Astrocyte (in vitro differentiated cells and primary cell): Measurements from ENCODE around the gene FUT1. TPM values are rescaled to one million over a fixed set of nuclear protein-coding genes. Genes with fewer than 3 reads are reported as not detected.
A peak's percentile ranks its signal among the peaks of the same experiment; 100 is the strongest.

Source experiments
- DNase-seq: peaks from one replicate; pipeline ENCODE4 v3.0.0-alpha.2; 2010; ENCODE audit warnings: low read depth
- FAIRE-seq: peaks from 2 replicates; lab custom pipeline; 2011; peaks lifted over from hg19 to GRCh38; lab: Jason Lieb, UNC
- H2AFZ ChIP-seq: 2 replicates; pipeline ENCODE4 v1.6.0; 2012; ENCODE audit warnings: low read depth, low read length, inconsistent platforms
- H3K27ac ChIP-seq: 2 replicates; pipeline ENCODE4 v1.5.1; 2011; ENCODE audit warnings: low read depth, low read length, inconsistent platforms
- H3K27me3 ChIP-seq: 2 replicates; pipeline ENCODE4 v1.6.0; 2011; ENCODE audit warnings: low read length, inconsistent platforms; ENCODE audit not compliant: insufficient read depth
- H3K36me3 ChIP-seq: 2 replicates; pipeline ENCODE4 v1.5.1; 2011; ENCODE audit warnings: low read length, inconsistent platforms; ENCODE audit not compliant: insufficient read depth
- H3K4me1 ChIP-seq: 2 replicates; pipeline ENCODE4 v1.5.1; 2011; ENCODE audit warnings: low read length, inconsistent platforms; ENCODE audit not compliant: insufficient read depth
- H3K4me2 ChIP-seq: 2 replicates; pipeline ENCODE4 v1.6.0; 2012; ENCODE audit warnings: low read length, inconsistent platforms
- H3K4me3 ChIP-seq: 2 replicates; pipeline ENCODE4 v1.5.1; 2011; ENCODE audit warnings: low read depth, mild to moderate bottlenecking, low read length, inconsistent platforms; ENCODE audit not compliant: insufficient read depth
- H3K79me2 ChIP-seq: 2 replicates; pipeline ENCODE4 v1.6.0; 2012; ENCODE audit warnings: mild to moderate bottlenecking, low read length, inconsistent platforms; ENCODE audit not compliant: insufficient read depth
- H3K9ac ChIP-seq: 2 replicates; pipeline ENCODE4 v1.6.0; 2012; ENCODE audit warnings: mild to moderate bottlenecking, low read length, inconsistent platforms
- H3K9me3 ChIP-seq: 2 replicates; pipeline ENCODE4 v1.5.1; 2012; ENCODE audit warnings: low read depth, mild to moderate bottlenecking, low read length, inconsistent platforms; ENCODE audit not compliant: insufficient read depth
- H4K20me1 ChIP-seq: 2 replicates; pipeline ENCODE4 v1.6.0; 2012; ENCODE audit warnings: low read length, inconsistent platforms; ENCODE audit not compliant: insufficient read depth
- H3K27ac Mint-ChIP-seq: one replicate; pipeline ENCODE4 v1.8.0; 2021; ENCODE audit warnings: mild to moderate bottlenecking, mixed read lengths; ENCODE audit not compliant: unreplicated experiment
- H3K27me3 Mint-ChIP-seq: one replicate; pipeline ENCODE4 v1.8.0; 2021; ENCODE audit warnings: low read depth, mixed read lengths; ENCODE audit not compliant: unreplicated experiment
- H3K36me3 Mint-ChIP-seq: one replicate; pipeline ENCODE4 v1.8.0; 2021; ENCODE audit warnings: low read depth, mixed read lengths; ENCODE audit not compliant: unreplicated experiment
- H3K4me1 Mint-ChIP-seq: one replicate; pipeline ENCODE4 v1.8.0; 2021; ENCODE audit warnings: low read depth, mixed read lengths; ENCODE audit not compliant: unreplicated experiment
- H3K4me3 Mint-ChIP-seq: one replicate; pipeline ENCODE4 v1.8.0; 2021; ENCODE audit warnings: mild to moderate bottlenecking, moderate library complexity, mixed read lengths; ENCODE audit not compliant: unreplicated experiment
- H3K9me3 Mint-ChIP-seq: one replicate; pipeline ENCODE4 v1.8.0; 2021; ENCODE audit warnings: mild to moderate bottlenecking, mixed read lengths; ENCODE audit not compliant: unreplicated experiment
- CTCF ChIP-seq: IDR thresholded peaks from 2 replicates; pipeline ENCODE4 v1.5.1; 2011; ENCODE audit warnings: low read depth, mild to moderate bottlenecking, inconsistent platforms, low read length, moderate library complexity; ENCODE audit not compliant: insufficient read depth
- EZH2 ChIP-seq: IDR thresholded peaks from 2 replicates; pipeline ENCODE4 v1.6.1; 2012; ENCODE audit warnings: mild to moderate bottlenecking, low read length, inconsistent platforms; ENCODE audit not compliant: insufficient read depth
- total RNA-seq: library from RNA; stranded (reverse); gene quantifications from 2 replicates; pipeline ENCODE4 v1.2.1, GENCODE V29; 2021

Gene FUT1
- total RNA-seq, 1 donor from 2014 or later = 0.91 TPM

GRCh38 chr19:48702701-48703100 lies 49.7 kb downstream of the FUT1 start:
- DNase-seq (no peak), FAIRE-seq (no peak)
- Histone ChIP-seq H3K9me3 (no peaks in the 10 kb centered on the region), H3K4me3 (no peak overlapping the region), H3K4me2 (no peak overlapping the region), H3K79me2 (no peaks in the 10 kb centered on the region), H2AFZ (no peak overlapping the region), H3K4me1 (peaks cover 9% of the 10 kb centered on the region), H4K20me1 (no peaks in the 10 kb centered on the region), H3K9ac (no peak overlapping the region), H3K36me3 (no peaks in the 10 kb centered on the region), H3K27ac (no peak overlapping the region), H3K27me3 (no peaks in the 10 kb centered on the region)
- Mint-ChIP-seq H3K36me3 (peaks cover 17% of the 10 kb centered on the region), H3K4me1 (peaks cover 1% of the 10 kb centered on the region), H3K9me3 (no peaks in the 10 kb centered on the region), H3K27me3 (peaks cover 2% of the 10 kb centered on the region), H3K4me3 (no peak overlapping the region), H3K27ac (no peak overlapping the region)
- TF ChIP-seq CTCF (no peak), EZH2 (no peak)

- DNase-seq (peak; percentile 63), FAIRE-seq (no peak)
- Histone ChIP-seq H3K79me2 (no peaks in the 10 kb centered on the region), H3K27ac (no peak overlapping the region), H3K4me3 (no peak overlapping the region), H4K20me1 (no peaks in the 10 kb centered on the region), H3K4me1 (peaks cover 12% of the 10 kb centered on the region), H3K27me3 (no peaks in the 10 kb centered on the region), H3K4me2 (peak overlapping the region; percentile 17), H3K9ac (peak overlapping the region; percentile 18), H3K36me3 (no peaks in the 10 kb centered on the region), H3K9me3 (no peaks in the 10 kb centered on the region), H2AFZ (peak overlapping the region; percentile 5)
- no peak overlapping the region for H3K4me3 Mint-ChIP-seq
- TF ChIP-seq CTCF (no peak), EZH2 (no peak)
- H3K9me3 Mint-ChIP-seq = no peaks in the 10 kb centered on the region
- peaks cover 12% of the 10 kb centered on the region for H3K36me3 Mint-ChIP-seq
- peaks cover 1% of the 10 kb centered on the region for H3K4me1 Mint-ChIP-seq
- H3K27ac Mint-ChIP-seq = no peak overlapping the region
- H3K27me3 Mint-ChIP-seq = peaks cover 26% of the 10 kb centered on the region
Observed at GRCh38 chr19:48698046-48698445, 54.4 kb downstream of the FUT1 start.

Other genes with a start within 250 kb of the FUT1 start
- 6.2 TPM in 2 replicates for gene LMTK3, start 240.8 kb downstream of the FUT1 start, total RNA-seq
- gene SULT2B1, start 200.5 kb downstream of the FUT1 start, total RNA-seq = 0.31 TPM in 1 of 2 replicates, not detected in the other
- not detected in 2 replicates for gene SPACA4, start 145.9 kb downstream of the FUT1 start, total RNA-seq
- gene FAM83E, start 137.6 kb downstream of the FUT1 start, total RNA-seq = 1.3 and 1.7 TPM in 2 replicates
- 1,046 and 1,102 TPM in 2 replicates for gene RPL18, start 133.5 kb downstream of the FUT1 start, total RNA-seq
- 25.4 and 29.4 TPM in 2 replicates for gene SPHK2, start 133.1 kb downstream of the FUT1 start, total RNA-seq
- 1.2 and 1.5 TPM in 2 replicates for gene DBP, start 115.3 kb downstream of the FUT1 start, total RNA-seq
- gene CA11, start 106.5 kb downstream of the FUT1 start, total RNA-seq = 9.5 and 9.8 TPM in 2 replicates
- 0.11 and 0.41 TPM in 2 replicates for gene NTN5, start 79.6 kb downstream of the FUT1 start, total RNA-seq
- not detected in 2 replicates for gene FUT2, start 56.7 kb downstream of the FUT1 start, total RNA-seq
- gene MAMSTR, start 32.9 kb downstream of the FUT1 start, total RNA-seq = 0.55 and 0.57 TPM in 2 replicates
- gene RASIP1, start 12.0 kb downstream of the FUT1 start, total RNA-seq = 0.26 and 0.68 TPM in 2 replicates
- not detected in 2 replicates for gene IZUMO1, start 5.7 kb downstream of the FUT1 start, total RNA-seq
- not detected in 2 replicates for gene FGF21, start 2.9 kb upstream of the FUT1 start, total RNA-seq
- 38.1 and 41.5 TPM in 2 replicates for gene BCAT2, start 58.4 kb upstream of the FUT1 start, total RNA-seq
- 8.2 and 9.7 TPM in 2 replicates for gene HSD17B14, start 83.8 kb upstream of the FUT1 start, total RNA-seq
- 27.5 and 32.8 TPM in 2 replicates for gene PLEKHA4, start 116.0 kb upstream of the FUT1 start, total RNA-seq
- 39.5 and 53.2 TPM in 2 replicates for gene PPP1R15A, start 119.8 kb upstream of the FUT1 start, total RNA-seq
- not detected in 2 replicates for gene TULP2, start 146.1 kb upstream of the FUT1 start, total RNA-seq
- gene NUCB1, start 147.7 kb upstream of the FUT1 start, total RNA-seq = 164 and 189 TPM in 2 replicates
- gene DHDH, start 181.1 kb upstream of the FUT1 start, total RNA-seq = 0.45 TPM in 1 of 2 replicates, not detected in the other
- 169 and 174 TPM in 2 replicates for gene BAX, start 202.2 kb upstream of the FUT1 start, total RNA-seq
- 3,402 and 4,020 TPM in 2 replicates for gene FTL, start 212.7 kb upstream of the FUT1 start, total RNA-seq
- 86.0 and 86.8 TPM in 2 replicates for gene GYS1, start 240.7 kb upstream of the FUT1 start, total RNA-seq
- gene RUVBL2, start 241.2 kb upstream of the FUT1 start, total RNA-seq = 105 and 106 TPM in 2 replicates